Fibroblast of pulmonary artery (primary cell): ENCODE measurements around the gene ADAMTSL1.

ENCODE experiments used
- DNase-seq: peaks from one replicate; pipeline ENCODE4 v3.0.0-alpha.2; 2010; ENCODE audit warnings: low read depth
- H3K4me3 ChIP-seq: replicated peaks from 2 replicates; pipeline ENCODE4 v1.5.1; 2011; ENCODE audit warnings: low read depth, mild to moderate bottlenecking, control low read depth, low read length, moderate library complexity
- CTCF ChIP-seq: IDR thresholded peaks from 2 replicates; pipeline ENCODE4 v1.5.1; 2011; ENCODE audit warnings: mild to moderate bottlenecking, control low read depth, low read length, inconsistent platforms; ENCODE audit errors: missing control alignments

ADAMTSL1 gene

GRCh38 chr9:18707489-18708205 lies 233.7 kb downstream of the ADAMTSL1 start:
- no peak for TF ChIP-seq CTCF
- DNase-seq: no peak
- no peak overlapping the region for H3K4me3 ChIP-seq

GRCh38 chr9:18708429-18708828 lies 234.5 kb downstream of the ADAMTSL1 start:
- TF ChIP-seq CTCF: no peak
- DNase-seq: no peak
- no peak overlapping the region for H3K4me3 ChIP-seq

GRCh38 chr9:18710065-18710464 lies 236.1 kb downstream of the ADAMTSL1 start:
- no peak for TF ChIP-seq CTCF
- H3K4me3 ChIP-seq: no peak overlapping the region
- no peak for DNase-seq

- no peak overlapping the region for H3K4me3 ChIP-seq
- no peak for DNase-seq
- TF ChIP-seq CTCF: no peak
These were observed 243.8 kb downstream of the ADAMTSL1 start for GRCh38 chr9:18717759-18718158.

GRCh38 chr9:18718393-18718792 lies 244.4 kb downstream of the ADAMTSL1 start:
- DNase-seq: no peak
- TF ChIP-seq CTCF: no peak

GRCh38 chr9:18718932-18719331 lies 245.0 kb downstream of the ADAMTSL1 start:
- DNase-seq: no peak
- no peak for TF ChIP-seq CTCF
- H3K4me3 ChIP-seq: no peak overlapping the region

More at GRCh38 chr9:18718393-18718792, 244.4 kb downstream of the ADAMTSL1 start:
- H3K4me3 ChIP-seq: no peak overlapping the region

GRCh38 chr9:18720691-18721090 lies 246.7 kb downstream of the ADAMTSL1 start:
- DNase-seq: no peak
- TF ChIP-seq CTCF: no peak
- H3K4me3 ChIP-seq: no peak overlapping the region
